ENCODE data around the gene NRK. TPM values are rescaled to one million over a fixed set of nuclear protein-coding genes. Genes with fewer than 3 reads are reported as not detected.

Gene NRK, protein sequence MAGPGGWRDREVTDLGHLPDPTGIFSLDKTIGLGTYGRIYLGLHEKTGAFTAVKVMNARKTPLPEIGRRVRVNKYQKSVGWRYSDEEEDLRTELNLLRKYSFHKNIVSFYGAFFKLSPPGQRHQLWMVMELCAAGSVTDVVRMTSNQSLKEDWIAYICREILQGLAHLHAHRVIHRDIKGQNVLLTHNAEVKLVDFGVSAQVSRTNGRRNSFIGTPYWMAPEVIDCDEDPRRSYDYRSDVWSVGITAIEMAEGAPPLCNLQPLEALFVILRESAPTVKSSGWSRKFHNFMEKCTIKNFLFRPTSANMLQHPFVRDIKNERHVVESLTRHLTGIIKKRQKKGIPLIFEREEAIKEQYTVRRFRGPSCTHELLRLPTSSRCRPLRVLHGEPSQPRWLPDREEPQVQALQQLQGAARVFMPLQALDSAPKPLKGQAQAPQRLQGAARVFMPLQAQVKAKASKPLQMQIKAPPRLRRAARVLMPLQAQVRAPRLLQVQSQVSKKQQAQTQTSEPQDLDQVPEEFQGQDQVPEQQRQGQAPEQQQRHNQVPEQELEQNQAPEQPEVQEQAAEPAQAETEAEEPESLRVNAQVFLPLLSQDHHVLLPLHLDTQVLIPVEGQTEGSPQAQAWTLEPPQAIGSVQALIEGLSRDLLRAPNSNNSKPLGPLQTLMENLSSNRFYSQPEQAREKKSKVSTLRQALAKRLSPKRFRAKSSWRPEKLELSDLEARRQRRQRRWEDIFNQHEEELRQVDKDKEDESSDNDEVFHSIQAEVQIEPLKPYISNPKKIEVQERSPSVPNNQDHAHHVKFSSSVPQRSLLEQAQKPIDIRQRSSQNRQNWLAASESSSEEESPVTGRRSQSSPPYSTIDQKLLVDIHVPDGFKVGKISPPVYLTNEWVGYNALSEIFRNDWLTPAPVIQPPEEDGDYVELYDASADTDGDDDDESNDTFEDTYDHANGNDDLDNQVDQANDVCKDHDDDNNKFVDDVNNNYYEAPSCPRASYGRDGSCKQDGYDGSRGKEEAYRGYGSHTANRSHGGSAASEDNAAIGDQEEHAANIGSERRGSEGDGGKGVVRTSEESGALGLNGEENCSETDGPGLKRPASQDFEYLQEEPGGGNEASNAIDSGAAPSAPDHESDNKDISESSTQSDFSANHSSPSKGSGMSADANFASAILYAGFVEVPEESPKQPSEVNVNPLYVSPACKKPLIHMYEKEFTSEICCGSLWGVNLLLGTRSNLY (N-terminal part only)
- total RNA-seq (2022; extraction: Qiagen RNA extraction; ENCODE audit: low read depth), result not detected in 5 replicates

DNA sequence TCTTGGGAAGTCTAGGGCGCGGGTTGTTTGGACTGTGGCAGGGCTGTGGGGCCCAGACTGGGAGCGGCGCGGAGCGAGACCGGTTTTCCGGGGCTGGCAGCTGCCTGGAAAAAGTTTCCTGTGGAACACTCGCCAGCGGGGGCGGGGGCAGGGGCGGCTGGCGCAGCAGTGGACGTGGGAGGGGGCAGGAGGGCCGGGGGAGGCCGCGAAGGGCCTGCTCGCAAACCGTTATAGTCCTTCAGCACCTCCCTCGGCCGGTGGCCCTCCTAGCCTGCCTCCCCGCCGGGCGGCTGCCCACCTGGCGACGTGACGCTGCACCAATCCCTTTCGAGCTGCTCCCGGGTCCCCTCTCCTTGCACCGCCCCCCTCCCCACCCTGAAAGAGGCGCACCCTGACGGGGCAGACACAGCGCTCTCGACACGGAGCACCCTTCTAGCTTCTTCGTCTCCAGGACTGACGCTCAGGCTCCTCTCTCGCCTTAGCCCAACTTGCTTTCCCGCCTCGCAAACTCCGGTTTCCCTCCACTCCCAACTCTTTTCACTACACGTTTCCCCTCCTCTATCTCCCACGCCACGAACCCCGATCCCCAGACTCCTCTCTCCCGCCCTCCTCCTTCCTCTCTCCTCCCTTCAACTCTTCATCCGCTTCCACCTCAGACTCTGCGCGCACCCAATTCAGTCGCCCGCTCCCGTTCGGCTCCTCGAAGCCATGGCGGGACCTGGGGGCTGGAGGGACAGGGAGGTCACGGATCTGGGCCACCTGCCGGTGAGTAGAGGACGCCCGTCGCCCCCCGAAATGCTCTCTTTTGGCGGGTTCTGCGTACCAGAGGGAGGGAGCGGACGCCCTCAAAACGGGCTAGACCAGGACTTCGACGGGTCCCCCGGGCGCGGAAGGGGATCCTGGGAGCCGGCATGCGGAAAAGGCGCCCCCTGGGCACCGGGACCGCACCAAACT is at the start of gene NRK:
NRK (plus strand) TSS at position 402 of the 954 bp plus-strand sequence; CDS start at position 709, 307 bp downstream.

Other genes starting within 250 kb of the NRK start
- gene SERPINA7, start 216.2 kb downstream of the NRK start, total RNA-seq (2022; extraction: Qiagen RNA extraction; ENCODE audit: low read depth), result not detected in 5 replicates